ENCODE results near the gene ACD. TPM values are rescaled to one million over a fixed set of nuclear protein-coding genes. Genes with fewer than 3 reads are reported as not detected.

ACD gene
- total RNA-seq, 4 donors from 2014 or later, result 9.9 to 12.8 (median 11.1) TPM

GRCh38 chr16:67658849-67659674 lies 998 bp downstream of the ACD start:
- no peak for ATAC-seq
- peaks cover 0 to 12% of the 10 kb centered on the region in 2 donors for H3K36me3 ChIP-seq
- no peak for DNase-seq
- peaks cover 7 to 10% (median 10%) of the 10 kb centered on the region in 3 donors for H3K27me3 ChIP-seq
- H3K4me3 ChIP-seq, result peak overlapping the region; percentile 66 to 83 (median 76)
- in situ Hi-C loops (cut with MboI; ENCODE audit: low sequenced_read_pairs in 4 of 4), result loop anchor here in 1 of 4 donors (10.0 kb wide), 1 partner anchor 134 kb away; the partner anchor contains the start of gene RIPOR1
- H3K4me1 ChIP-seq, result peaks cover 18% of the 10 kb centered on the region in 2 donors
- H3K9me3 ChIP-seq, result no peaks in the 10 kb centered on the region
- intact Hi-C loops (cut with DNase I; ENCODE audit: low total_unique reads), result no loop called here
- peak overlapping the region in 1 of 4 donors; percentile 97 for H3K27ac ChIP-seq
- TF ChIP-seq POLR2A (IDR thresholded peaks at IDR 0.05), result no peak

GRCh38 chr16:67657751-67658518 lies 2.1 kb downstream of the ACD start:
- H3K27me3 ChIP-seq, result peaks cover 16 to 20% (median 19%) of the 10 kb centered on the region in 3 donors
- in situ Hi-C loops (cut with MboI; ENCODE audit: low sequenced_read_pairs in 4 of 4) (loop anchor here in 1 of 4 donors (10.0 kb wide), 1 partner anchor 133 kb away; the partner anchor contains the start of gene RIPOR1), intact Hi-C loops (cut with DNase I; ENCODE audit: low total_unique reads) (no loop called here)
- no peak overlapping the region for H3K27ac ChIP-seq
- DNase-seq (no peak), ATAC-seq (no peak)
- H3K4me3 ChIP-seq, result no peak overlapping the region
- TF ChIP-seq CTCF (IDR thresholded peaks at IDR 0.05 in 4 of 5, conservative IDR thresholded peaks at IDR 0.05 in 1 of 5) (no peak), POLR2A (IDR thresholded peaks at IDR 0.05) (no peak)
- H3K4me1 ChIP-seq, result peaks cover 22 to 24% of the 10 kb centered on the region in 2 donors
- no peaks in the 10 kb centered on the region for H3K9me3 ChIP-seq
- peaks cover 0 to 9% of the 10 kb centered on the region in 2 donors for H3K36me3 ChIP-seq

- intact Hi-C loops (cut with DNase I; ENCODE audit: low total_unique reads), result no loop called here
- DNase-seq (no peak), ATAC-seq (no peak)
- Histone ChIP-seq H3K9me3 (no peaks in the 10 kb centered on the region), H3K27me3 (peaks cover 21 to 24% (median 24%) of the 10 kb centered on the region in 3 donors), H3K36me3 (peaks cover 0 to under 1% of the 10 kb centered on the region in 2 donors), H3K27ac (no peak overlapping the region), H3K4me1 (peaks cover 22 to 24% of the 10 kb centered on the region in 2 donors), H3K4me3 (no peak overlapping the region)
- in situ Hi-C loops (cut with MboI; ENCODE audit: low sequenced_read_pairs in 4 of 4), result loop anchor here in 1 of 4 donors (10.0 kb wide), 1 partner anchor 132 kb away; the partner anchor contains the start of gene RIPOR1
- no peak for TF ChIP-seq CTCF (IDR thresholded peaks at IDR 0.05 in 4 of 5, conservative IDR thresholded peaks at IDR 0.05 in 1 of 5)
- no peak for TF ChIP-seq POLR2A (IDR thresholded peaks at IDR 0.05)
These were observed 2.9 kb downstream of the ACD start for GRCh38 chr16:67657017-67657608.

GRCh38 chr16:67656344-67657016 lies 3.6 kb downstream of the ACD start:
- TF ChIP-seq POLR2A (IDR thresholded peaks at IDR 0.05) (no peak), CTCF (IDR thresholded peaks at IDR 0.05 in 4 of 5, conservative IDR thresholded peaks at IDR 0.05 in 1 of 5) (no peak)
- in situ Hi-C loops (cut with MboI; ENCODE audit: low sequenced_read_pairs in 4 of 4), result loop anchor here in 1 of 4 donors (10.0 kb wide), 1 partner anchor 132 kb away; the partner anchor contains the start of gene RIPOR1
- DNase-seq (no peak), ATAC-seq (no peak)
- H3K27ac ChIP-seq, result no peak overlapping the region
- no peaks in the 10 kb centered on the region for H3K9me3 ChIP-seq
- intact Hi-C loops (cut with DNase I; ENCODE audit: low total_unique reads), result no loop called here
- H3K36me3 ChIP-seq, result no peaks in the 10 kb centered on the region
- H3K4me3 ChIP-seq, result no peak overlapping the region
- H3K4me1 ChIP-seq, result peaks cover 20 to 24% of the 10 kb centered on the region in 2 donors
- H3K27me3 ChIP-seq, result peaks cover 28 to 30% (median 29%) of the 10 kb centered on the region in 3 donors

Measured in gastrocnemius medialis (tissue), 4 donors.